HUES64 (cell line): ENCODE results near the gene CARNS1.

Experiments
- H3K27ac ChIP-seq: 2 replicates; pipeline ENCODE4 v1.7.0; 2013; ENCODE audit warnings: low read depth, low read length, inconsistent platforms
- H3K27me3 ChIP-seq: 2 replicates; pipeline ENCODE4 v1.6.1; 2013; ENCODE audit warnings: mild to moderate bottlenecking, low read length; ENCODE audit not compliant: insufficient read depth
- H3K36me3 ChIP-seq: 2 replicates; pipeline ENCODE4 v1.6.1; 2013; ENCODE audit warnings: mild to moderate bottlenecking, low read length; ENCODE audit not compliant: insufficient read depth
- H3K4me1 ChIP-seq: 2 replicates; pipeline ENCODE4 v1.6.1; 2013; ENCODE audit warnings: mild to moderate bottlenecking, low read length, moderate library complexity; ENCODE audit not compliant: insufficient read depth
- H3K4me3 ChIP-seq: 2 replicates; pipeline ENCODE4 v1.5.1; 2013; ENCODE audit warnings: mild to moderate bottlenecking, low read length, moderate library complexity
- H3K9ac ChIP-seq: 2 replicates; pipeline ENCODE4 v1.6.1; 2013; ENCODE audit warnings: mild to moderate bottlenecking, low read depth, low read length
- H3K9me3 ChIP-seq: 2 replicates; pipeline ENCODE4 v1.6.1; 2013; ENCODE audit warnings: low read depth, low read length; ENCODE audit not compliant: insufficient read depth
- WGBS: fragments of 150-250, 120-280 bp; methylation state at CpG from one replicate; pipeline ENCODE4 v1.1.7; 2013; ENCODE audit warnings: missing lambda C conversion rate; 5-methylcytosine and 5-hydroxymethylcytosine counted together

The CARNS1 gene

DNA sequence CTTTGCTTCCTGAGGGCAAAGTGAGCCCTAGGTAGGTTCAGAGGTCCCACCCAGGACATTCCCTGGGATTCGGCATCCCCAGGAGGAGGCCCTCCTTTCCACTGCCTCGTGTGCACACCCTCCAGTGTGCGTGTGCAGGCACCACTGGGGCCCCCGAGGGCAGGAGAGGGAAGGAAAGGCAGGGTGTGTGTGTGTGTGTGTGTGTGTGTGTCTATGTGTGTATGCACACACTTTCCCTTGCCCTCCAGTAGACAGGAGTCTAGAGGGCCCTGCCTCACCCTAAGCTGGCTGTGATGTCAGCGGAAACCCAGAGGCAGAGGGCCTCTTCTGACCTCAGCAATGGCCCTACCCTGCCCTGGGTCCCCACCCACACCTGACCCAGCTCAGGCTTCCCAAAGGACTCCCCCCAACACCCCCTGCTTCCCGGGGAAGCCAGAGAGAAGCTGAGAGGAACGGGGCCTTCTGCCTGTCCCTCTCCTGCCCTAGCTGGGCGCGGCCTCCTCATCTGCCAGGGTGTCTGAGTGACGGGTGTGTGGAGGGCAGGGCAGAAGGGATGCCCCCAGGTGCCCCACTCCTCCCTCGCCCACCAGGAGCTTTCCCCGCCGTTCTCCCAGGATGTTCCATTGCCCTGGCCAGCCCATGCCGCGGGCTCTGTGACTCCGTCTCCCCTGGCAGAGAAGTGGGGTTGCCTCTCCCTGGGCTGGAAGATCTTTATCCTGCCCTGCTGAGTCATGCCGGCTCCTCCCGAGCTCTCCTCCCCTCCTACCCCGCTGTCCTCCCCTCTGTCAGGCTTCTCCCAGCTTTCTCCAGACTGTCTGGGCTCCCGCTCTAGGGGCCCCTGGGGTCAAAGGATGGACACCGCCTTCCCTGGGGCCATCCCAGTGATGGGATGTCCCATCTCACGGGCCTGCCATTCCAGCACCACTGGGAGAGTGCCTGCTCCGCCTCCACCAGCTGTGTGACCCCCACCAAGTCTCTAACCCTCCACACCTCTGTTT is 36.1 kb upstream of the CARNS1 start:
- peaks cover 17% of the 10 kb centered on the region for H3K4me1 ChIP-seq
- H3K36me3 ChIP-seq, result no peaks in the 10 kb centered on the region
- no peak overlapping the region for H3K9ac ChIP-seq
- no peak overlapping the region for H3K4me3 ChIP-seq
- H3K9me3 ChIP-seq, result no peaks in the 10 kb centered on the region
- peaks cover 26% of the 10 kb centered on the region for H3K27me3 ChIP-seq
- 72% methylated on average over 23 of the region's 23 CpGs for WGBS
- no peak overlapping the region for H3K27ac ChIP-seq

DNA sequence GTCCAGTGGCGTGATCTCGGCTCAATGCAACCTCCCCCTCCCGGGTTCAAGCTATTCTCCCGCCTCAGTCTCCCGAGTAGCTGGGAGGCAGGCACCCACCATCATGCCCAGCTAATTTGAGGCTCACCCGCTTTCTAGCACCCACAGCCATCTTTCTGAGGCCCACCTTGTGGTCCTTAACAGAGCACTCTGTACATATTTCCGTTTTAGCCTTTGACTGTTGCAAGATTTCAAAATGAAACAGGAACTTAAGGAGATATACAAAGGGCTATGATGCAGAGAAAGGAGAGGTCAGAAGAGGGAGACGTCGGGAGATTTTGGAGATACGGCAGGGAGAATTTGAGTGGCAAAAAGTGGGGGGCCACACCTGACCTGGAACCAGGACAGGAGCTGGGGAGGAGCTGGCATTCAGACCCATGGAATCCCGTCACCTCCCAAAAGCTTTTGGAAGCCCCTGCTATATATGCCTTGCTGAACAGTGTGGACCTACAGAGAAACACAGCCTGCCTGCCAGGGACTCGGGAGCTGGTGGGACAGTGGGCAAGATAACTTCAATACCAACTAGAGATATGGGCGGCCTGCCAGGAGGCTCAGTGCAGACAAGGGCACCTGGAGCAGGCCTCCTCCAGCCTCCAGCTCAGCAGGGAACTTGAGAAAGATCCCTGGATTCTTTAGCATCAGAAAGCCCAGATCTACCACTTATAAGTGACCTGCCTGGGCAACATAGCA is 34.1 kb upstream of the CARNS1 start:
- peaks cover 7% of the 10 kb centered on the region; the same call in 1 of the 2 replicates for H3K4me1 ChIP-seq

DNA sequence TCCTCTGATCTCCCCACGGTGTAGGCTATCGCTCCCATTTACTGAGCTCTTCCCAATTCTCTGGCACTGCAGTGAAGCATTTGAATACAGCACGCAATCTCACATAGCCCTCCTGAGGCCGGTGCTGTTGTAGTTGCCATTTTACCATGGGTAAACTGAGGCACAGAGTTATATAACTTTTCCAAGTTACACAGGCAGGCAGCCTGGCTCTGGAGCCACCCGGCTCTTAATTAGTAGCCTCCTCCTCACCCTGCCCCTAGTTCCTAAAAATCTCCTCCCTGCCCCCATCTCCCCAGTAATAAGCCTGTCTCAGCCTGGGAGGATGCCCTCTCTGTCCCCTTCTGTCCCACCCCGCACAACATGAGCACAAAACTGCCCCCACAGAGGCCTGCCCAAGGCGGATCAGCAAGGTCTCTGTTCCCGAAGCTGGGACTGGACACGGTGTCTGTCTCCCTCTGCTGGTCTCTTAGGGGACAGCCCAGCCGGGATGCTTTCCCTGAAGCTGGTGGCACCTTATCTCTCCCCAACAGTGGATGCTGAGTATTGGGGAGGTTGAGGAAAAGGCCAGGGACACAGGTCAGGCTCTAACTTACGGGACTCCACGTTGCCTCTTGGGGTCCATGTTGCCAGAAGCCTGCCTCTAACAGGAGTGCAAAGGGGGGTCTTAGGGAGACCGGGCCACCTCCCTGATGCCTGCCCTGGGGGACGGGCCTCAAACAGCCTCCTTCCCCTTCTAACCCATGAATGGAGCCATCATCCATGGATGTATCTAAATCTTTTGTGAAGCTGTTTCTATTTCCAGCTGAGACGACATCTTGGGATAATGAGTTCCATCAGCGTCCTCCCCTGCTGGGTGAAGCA is 33.0 kb upstream of the CARNS1 start:
- Histone ChIP-seq H3K4me1 (peaks cover 13% of the 10 kb centered on the region), H3K9ac (no peak overlapping the region)
- 44% methylated on average over 16 of the region's 16 CpGs for WGBS

More for the DNA sequence above, 34.1 kb upstream of the CARNS1 start:
- no peak overlapping the region for H3K27ac ChIP-seq
- H3K9ac ChIP-seq, result no peak overlapping the region
- WGBS, result 88% methylated on average over 13 of the region's 13 CpGs
- no peak overlapping the region for H3K4me3 ChIP-seq
- H3K27me3 ChIP-seq, result peaks cover 20% of the 10 kb centered on the region
- no peaks in the 10 kb centered on the region for H3K9me3 ChIP-seq
- H3K36me3 ChIP-seq, result no peaks in the 10 kb centered on the region

DNA sequence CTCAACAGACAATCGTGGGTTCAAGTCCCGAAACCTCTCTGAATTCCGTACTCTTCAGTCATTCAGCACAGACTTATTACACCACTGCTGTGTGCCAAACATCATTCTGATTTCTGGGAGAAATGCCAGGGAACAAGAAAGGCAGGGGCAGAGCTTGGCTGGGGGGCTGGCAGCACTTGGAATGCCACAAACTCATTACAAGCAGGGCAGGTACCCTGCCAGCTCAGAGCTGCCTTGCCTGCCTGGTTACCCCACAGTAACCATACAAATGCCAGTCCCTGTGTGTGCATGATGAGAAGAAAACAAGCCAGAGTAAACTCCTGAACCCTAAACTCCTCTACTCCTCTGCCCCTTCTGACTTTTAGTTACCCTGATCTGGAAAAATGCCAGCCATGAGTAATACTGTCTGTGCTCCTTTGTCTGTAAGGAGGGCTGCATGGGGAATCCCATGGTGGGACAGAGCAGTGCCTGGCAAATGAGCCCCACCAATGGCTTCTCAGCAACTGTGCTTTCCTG is 30.6 kb upstream of the CARNS1 start:
- no peak overlapping the region for H3K4me3 ChIP-seq
- H3K36me3 ChIP-seq, result no peaks in the 10 kb centered on the region
- no peaks in the 10 kb centered on the region for H3K9me3 ChIP-seq
- WGBS, result 93% methylated on average over 3 of the region's 3 CpGs
- peaks cover 8% of the 10 kb centered on the region for H3K4me1 ChIP-seq
- no peak overlapping the region for H3K27ac ChIP-seq
- H3K27me3 ChIP-seq, result 0 out of 2 replicates have a peak, but pooled peaks cover 5% of the 10 kb centered on the region
- no peak overlapping the region; the same call in 1 of the 2 replicates for H3K9ac ChIP-seq

More for the DNA sequence above, 33.0 kb upstream of the CARNS1 start:
- Histone ChIP-seq H3K36me3 (no peaks in the 10 kb centered on the region), H3K9me3 (no peaks in the 10 kb centered on the region), H3K27ac (no peak overlapping the region), H3K27me3 (peaks cover 9% of the 10 kb centered on the region), H3K4me3 (no peak overlapping the region)

DNA sequence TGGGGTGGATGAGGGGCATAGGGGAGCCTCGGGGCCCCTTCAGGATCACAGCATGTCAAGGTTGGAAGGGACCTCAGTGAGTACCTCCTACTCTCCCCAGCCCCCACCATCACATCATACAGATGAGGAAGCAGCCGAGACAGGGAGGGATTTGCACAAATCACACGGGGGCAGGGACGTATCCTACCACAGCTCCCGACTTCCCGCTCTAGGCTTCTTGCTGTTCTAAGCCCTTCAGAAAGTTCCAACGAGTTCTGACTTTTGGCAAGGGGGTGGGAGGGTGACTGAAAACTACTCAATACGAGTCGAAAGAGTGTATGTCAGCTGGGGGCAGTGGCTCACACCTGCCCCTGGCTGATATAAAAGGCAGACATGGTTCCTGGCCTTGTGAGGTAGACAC is 28.4 kb upstream of the CARNS1 start:
- Histone ChIP-seq H3K36me3 (no peaks in the 10 kb centered on the region), H3K9me3 (no peaks in the 10 kb centered on the region), H3K27me3 (0 out of 2 replicates have a peak, but pooled peaks cover 5% of the 10 kb centered on the region), H3K4me1 (peaks cover 8% of the 10 kb centered on the region), H3K4me3 (no peak overlapping the region), H3K27ac (no peak overlapping the region), H3K9ac (no peak overlapping the region)
- WGBS, result 32% methylated on average over 9 of the region's 9 CpGs

DNA sequence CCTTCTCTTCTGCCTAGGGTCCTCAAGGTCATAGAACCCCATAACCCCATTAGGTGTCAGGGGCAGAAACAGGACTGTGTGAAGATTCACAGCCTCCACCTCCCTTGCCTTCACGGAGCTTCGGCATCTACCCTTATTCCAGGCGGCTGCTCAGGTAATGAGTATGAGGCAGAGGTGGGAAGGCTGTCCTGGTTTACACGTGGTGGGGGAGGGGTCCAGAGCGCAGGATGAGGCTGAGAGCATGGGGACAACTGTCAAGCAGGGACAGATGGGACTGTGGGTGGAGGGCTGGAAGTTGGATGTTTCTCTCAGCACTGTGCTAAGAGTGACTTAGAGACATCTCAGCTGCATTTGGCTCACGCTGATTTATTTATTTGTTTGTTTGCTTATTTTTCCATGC is 28.0 kb upstream of the CARNS1 start:
- no peak overlapping the region for H3K9ac ChIP-seq
- WGBS, result 70% methylated on average over 6 of the region's 6 CpGs
- no peaks in the 10 kb centered on the region for H3K9me3 ChIP-seq
- H3K36me3 ChIP-seq, result no peaks in the 10 kb centered on the region
- no peak overlapping the region for H3K4me3 ChIP-seq
- 0 out of 2 replicates have a peak, but pooled peaks cover 5% of the 10 kb centered on the region for H3K27me3 ChIP-seq
- peaks cover 8% of the 10 kb centered on the region for H3K4me1 ChIP-seq
- no peak overlapping the region for H3K27ac ChIP-seq

DNA sequence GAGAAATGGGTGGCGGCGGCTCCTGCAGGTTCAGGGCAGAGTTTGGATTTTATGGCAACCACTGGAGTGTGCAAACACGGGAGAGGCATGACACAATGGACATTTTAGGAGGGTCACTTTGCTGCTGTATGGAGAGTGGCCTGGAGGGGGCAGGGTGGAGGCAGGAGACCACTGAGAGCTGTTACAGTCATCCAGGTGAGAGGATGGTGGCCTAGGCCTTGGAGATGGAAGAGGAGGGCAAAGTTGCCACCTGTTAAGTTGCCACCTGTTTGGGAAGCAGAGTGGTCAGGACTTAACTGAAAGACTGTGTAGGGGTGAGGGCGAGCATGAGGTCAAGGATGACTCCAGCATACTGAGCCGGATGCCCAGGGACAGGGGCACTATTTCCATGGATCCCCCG is 26.0 kb upstream of the CARNS1 start:
- 68% methylated on average over 5 of the region's 6 CpGs for WGBS

DNA sequence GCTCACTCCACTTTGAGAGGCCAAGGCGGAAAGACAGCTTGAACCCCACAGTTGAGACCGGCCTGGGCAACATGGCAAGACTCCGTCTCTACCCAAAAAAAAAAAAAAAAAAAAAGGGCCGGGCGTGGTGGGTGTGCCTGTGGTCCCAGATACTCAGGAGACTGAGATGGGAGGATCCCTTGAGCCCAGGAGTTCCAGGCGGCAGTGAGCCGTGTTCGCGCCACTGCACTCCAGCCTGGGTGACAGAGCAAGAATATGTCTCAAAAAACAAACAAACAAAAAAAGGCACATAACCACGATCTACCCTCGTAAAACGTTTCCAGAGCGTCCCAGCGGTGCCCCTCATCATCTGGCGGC is 24.6 kb upstream of the CARNS1 start:
- Histone ChIP-seq H3K4me1 (peaks cover 8% of the 10 kb centered on the region), H3K27me3 (no peaks in the 10 kb centered on the region), H3K9ac (peak overlapping the region; percentile 85; the same call in 1 of the 2 replicates), H3K27ac (no peak overlapping the region; the same call in 1 of the 2 replicates), H3K4me3 (peak overlapping the region; percentile 69), H3K9me3 (no peaks in the 10 kb centered on the region), H3K36me3 (0 out of 2 replicates have a peak, but pooled peaks cover 7% of the 10 kb centered on the region)
- WGBS, result 19% methylated on average over 14 of the region's 15 CpGs

More for the DNA sequence above, 26.0 kb upstream of the CARNS1 start:
- Histone ChIP-seq H3K4me1 (peaks cover 8% of the 10 kb centered on the region), H3K9ac (no peak overlapping the region), H3K27ac (no peak overlapping the region), H3K27me3 (0 out of 2 replicates have a peak, but pooled peaks cover 4% of the 10 kb centered on the region), H3K4me3 (no peak overlapping the region), H3K36me3 (no peaks in the 10 kb centered on the region), H3K9me3 (no peaks in the 10 kb centered on the region)

DNA sequence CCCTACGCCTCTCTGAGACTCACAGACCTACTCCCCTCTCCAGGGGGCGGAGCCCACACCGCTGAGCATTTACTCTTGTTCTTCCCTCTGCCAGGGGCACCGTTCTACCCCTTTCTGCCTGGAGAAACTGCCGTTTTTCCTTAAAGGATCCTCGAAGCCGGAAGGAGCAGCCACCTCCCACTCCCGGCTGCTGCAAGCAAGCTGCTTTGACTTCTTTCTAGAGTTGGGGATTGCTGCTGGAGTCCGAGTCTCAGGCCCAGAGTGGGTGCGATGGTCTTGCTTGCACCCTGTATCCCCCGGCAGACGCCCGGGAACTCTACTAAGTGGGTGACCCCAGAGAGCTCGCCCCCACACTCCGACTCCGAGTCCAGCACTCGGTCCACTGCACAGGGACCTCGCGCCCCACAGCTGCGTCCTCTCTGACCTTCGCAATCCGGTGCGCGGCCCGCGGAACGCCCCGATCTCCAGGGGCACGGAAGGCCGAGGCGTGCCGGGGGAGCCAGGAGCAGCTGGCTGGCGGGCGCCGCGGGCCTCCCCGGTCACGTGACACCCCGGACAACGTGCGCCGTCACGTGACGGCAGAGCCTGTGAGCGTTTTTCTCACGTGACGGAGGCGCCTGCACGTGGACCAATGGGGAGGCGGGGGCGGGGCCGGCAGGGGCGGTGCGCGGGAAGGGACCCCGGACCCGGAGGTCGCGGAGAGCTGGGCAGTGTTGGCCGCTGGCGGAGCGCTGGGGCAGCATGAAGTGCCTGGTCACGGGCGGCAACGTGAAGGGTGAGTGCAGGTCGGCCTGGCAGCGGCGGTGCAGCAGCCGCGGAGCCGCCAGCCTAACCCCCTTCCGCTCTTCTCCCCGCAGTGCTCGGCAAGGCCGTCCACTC is 23.9 kb upstream of the CARNS1 start, which contains the start of gene RAD9A:
TSS of gene RAD9A (plus strand) at position 683 of the 879 bp plus-strand sequence. CDS start at position 742, 59 bp downstream.
- Histone ChIP-seq H3K36me3 (0 out of 2 replicates have a peak, but pooled peaks cover 8% of the 10 kb centered on the region), H3K9me3 (no peaks in the 10 kb centered on the region), H3K27me3 (no peaks in the 10 kb centered on the region), H3K27ac (peak within 1 kb of the TSS; percentile 75), H3K4me1 (peaks cover 8% of the 10 kb centered on the region), H3K4me3 (peak within 1 kb of the TSS; percentile 69), H3K9ac (peak within 1 kb of the TSS; percentile 85)
- whole genome bisulfite sequencing, result under 1% methylated on average over 75 of the region's 75 CpGs
